ENCODE measurements around the gene CXCR5.
A peak's percentile ranks its signal among the peaks of the same experiment; 100 is the strongest.

CXCR5 gene

GRCh38 chr11:118922745-118923627, 39.3 kb downstream of the CXCR5 start:
- no peak for DNase-seq (ENCODE audit: low read depth)
- no peak for TF ChIP-seq CTCF (IDR thresholded peaks at IDR 0.05; ENCODE audit: insufficient read depth, low read depth, low read length, missing control alignments)
- H3K4me3 ChIP-seq (ENCODE audit: low read depth, low read length): peak overlapping the region; percentile 89

DNA sequence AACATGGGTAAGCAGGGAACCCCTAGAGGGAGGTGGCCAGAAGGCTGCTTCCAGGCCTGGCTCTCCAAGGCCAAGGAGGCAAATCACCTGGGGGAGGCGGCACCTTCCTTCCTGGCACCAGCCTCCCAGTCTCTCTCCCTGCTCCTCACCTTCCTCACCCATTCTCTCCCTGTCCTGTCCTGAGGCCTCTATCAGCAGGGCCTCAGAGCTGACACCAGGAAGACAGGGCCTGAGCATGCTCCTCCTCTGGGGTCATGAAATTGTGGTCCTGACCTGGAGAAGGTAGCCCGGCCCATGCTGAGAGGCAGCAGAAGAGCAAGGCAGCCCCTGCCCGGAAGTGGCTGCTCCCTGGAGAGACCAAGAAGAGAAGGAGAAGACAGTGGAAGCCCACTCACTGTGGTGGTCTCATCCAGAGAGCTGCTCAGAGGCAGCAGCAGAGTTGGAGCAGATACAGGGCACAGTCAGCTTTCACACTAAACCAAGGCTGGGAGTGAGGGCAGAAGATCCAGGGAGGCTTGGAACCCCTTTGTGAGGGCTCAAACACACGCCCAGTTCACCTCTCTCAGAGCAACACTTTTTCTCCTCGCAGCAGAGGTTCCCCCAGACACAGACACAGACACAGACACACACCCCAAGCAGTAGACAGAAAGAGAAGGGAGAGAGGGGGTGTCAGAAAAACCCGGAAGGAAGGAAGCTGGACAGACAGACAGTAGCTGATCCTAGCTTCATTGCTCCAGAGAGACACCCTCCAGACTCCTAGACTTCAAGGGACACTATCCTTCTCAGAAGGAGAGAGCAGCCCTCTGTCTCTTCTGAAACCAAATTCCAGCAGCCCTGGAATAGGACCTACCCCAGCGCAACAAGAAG, 40.3 kb downstream of the CXCR5 start:
- TF ChIP-seq CTCF (IDR thresholded peaks at IDR 0.05; ENCODE audit: insufficient read depth, low read depth, low read length, missing control alignments): no peak
- no peak for DNase-seq (ENCODE audit: low read depth)
- H3K4me3 ChIP-seq (ENCODE audit: low read depth, low read length): peak overlapping the region; percentile 89

DNA sequence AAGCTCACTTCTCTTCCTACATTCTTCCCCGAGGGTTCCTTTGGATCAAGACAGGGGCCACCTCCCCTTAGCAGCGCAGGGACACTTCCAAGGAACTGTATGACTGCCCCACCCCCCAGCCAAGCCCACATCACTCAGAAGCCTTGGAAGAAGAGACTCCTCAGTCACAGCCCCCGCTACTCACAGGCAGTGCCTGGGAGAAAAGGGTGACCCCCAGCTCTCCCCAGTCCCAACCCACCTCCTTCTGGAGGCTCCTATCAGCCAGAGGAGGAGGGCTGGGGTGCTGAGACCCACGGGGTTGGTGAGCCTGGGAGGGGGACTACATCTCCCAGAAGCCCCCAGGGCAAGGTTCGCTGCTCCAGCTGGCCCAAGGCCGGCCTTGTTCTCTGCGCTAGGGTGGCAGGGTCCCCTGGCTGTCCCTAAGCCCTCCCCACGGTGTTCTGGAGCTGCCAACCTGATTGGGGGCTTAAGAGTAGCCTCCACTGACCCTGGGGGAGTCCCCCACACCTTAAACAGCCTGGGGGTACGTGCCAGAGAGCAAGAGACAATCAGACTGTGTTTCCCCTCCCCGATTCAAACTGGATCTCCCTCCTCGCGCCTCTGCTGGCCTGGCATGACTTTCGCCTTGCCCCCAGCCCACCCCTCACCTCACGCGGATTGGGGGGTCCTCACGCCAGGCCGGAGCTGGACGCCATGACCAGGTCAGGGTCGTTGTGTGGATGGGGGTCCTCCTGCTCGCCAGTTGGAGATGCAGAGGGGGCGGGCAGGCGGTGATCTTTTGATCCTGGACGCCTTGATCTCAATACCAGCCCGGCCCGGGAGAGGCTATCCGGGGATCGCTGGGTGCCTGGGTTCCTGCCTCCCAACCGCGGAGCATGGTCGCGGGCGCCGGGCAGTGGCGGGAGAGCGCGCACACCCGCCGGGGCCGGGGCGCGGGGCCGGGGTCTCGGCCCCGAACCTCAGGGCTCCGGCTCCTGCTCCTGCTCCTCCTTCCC, 41.2 kb downstream of the CXCR5 start:
- no peak for TF ChIP-seq CTCF (IDR thresholded peaks at IDR 0.05; ENCODE audit: insufficient read depth, low read depth, low read length, missing control alignments)
- DNase-seq (ENCODE audit: low read depth): peak; percentile 58
- H3K4me3 ChIP-seq (ENCODE audit: low read depth, low read length): peak overlapping the region; percentile 89

- H3K4me3 ChIP-seq (ENCODE audit: low read depth, low read length): no peak overlapping the region
- no peak for DNase-seq (ENCODE audit: low read depth)
These were observed 43.9 kb downstream of the CXCR5 start for GRCh38 chr11:118927554-118928100.

GRCh38 chr11:118928101-118928869, 44.6 kb downstream of the CXCR5 start:
- H3K4me3 ChIP-seq (ENCODE audit: low read depth, low read length): peak overlapping the region; percentile 72
- TF ChIP-seq CTCF (IDR thresholded peaks at IDR 0.05; ENCODE audit: insufficient read depth, low read depth, low read length, missing control alignments): peak; percentile 95
- DNase-seq (ENCODE audit: low read depth): peak; percentile 93

More at GRCh38 chr11:118927554-118928100, 43.9 kb downstream of the CXCR5 start:
- no peak for TF ChIP-seq CTCF (IDR thresholded peaks at IDR 0.05; ENCODE audit: insufficient read depth, low read depth, low read length, missing control alignments)

Data from GM12865 (cell line).